OCI-LY7 (cell line): Measurements from ENCODE around the gene BCL2L12.

Source experiments
- CTCF ChIP-seq: fragments of 200-600 bp; sonication (generic); conservative IDR thresholded peaks from 2 replicates; pipeline ENCODE4 v1.5.1; 2014; ENCODE audit warnings: mild to moderate bottlenecking, antibody characterized with exemption, low read length, moderate library complexity, mixed read lengths
- EZH2phosphoT487 ChIP-seq: fragments of 200-600 bp; sonication (generic); IDR thresholded peaks from 2 replicates; pipeline ENCODE4 v1.6.1; 2018; ENCODE audit warnings: low read depth, borderline replicate concordance, mild to moderate bottlenecking, mixed run types, antibody characterized with exemption, low read length, moderate library complexity, mixed read lengths

- no peak for TF ChIP-seq CTCF
- TF ChIP-seq EZH2phosphoT487 = no peak
These were observed 7.6 kb upstream of the BCL2L12 start for GRCh38 chr19:49658139-49658517.
